Measurements from ENCODE around the gene SRPX.

Gene SRPX

GRCh38 chrX:38105216-38105725 is 115.4 kb downstream of the SRPX start:
- Mint-ChIP-seq H3K27me3 (ENCODE audit: low read depth) (no peaks in the 10 kb centered on the region), H3K27ac (no peak overlapping the region), H3K9me3 (no peaks in the 10 kb centered on the region), H3K4me3 (no peak overlapping the region), H3K4me1 (ENCODE audit: low read depth) (peaks cover 8% of the 10 kb centered on the region), H3K36me3 (ENCODE audit: low read depth) (no peaks in the 10 kb centered on the region)
- no peak for DNase-seq (ENCODE audit: low spot score)

GRCh38 chrX:38103857-38104812 is 116.5 kb downstream of the SRPX start:
- H3K27ac Mint-ChIP-seq: no peak overlapping the region
- H3K36me3 Mint-ChIP-seq (ENCODE audit: low read depth): no peaks in the 10 kb centered on the region
- DNase-seq (ENCODE audit: low spot score): no peak
- H3K27me3 Mint-ChIP-seq (ENCODE audit: low read depth): no peaks in the 10 kb centered on the region
- peaks cover 1% of the 10 kb centered on the region for H3K9me3 Mint-ChIP-seq
- H3K4me1 Mint-ChIP-seq (ENCODE audit: low read depth): peaks cover 8% of the 10 kb centered on the region
- no peak overlapping the region for H3K4me3 Mint-ChIP-seq

DNA sequence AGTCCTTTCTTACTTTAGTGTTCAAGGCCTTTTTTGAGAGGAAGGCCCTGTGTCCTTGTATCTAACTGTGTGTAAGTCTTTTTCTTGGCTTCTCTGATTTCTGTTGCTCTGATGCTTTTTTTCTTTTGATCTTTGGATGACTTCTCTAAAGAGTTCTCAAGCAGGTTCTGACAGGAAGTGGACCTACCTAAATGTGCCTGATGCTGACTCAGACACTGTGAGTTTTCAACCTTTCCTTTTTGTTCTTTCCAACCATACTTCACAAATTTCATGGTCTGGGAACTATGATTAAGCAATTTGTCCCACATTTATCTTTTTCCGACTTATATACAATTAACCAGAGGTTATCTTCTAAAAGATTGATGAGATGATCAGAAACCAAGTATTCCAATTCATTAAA is 117.8 kb downstream of the SRPX start:
- Mint-ChIP-seq H3K4me1 (ENCODE audit: low read depth) (peaks cover 8% of the 10 kb centered on the region), H3K27me3 (ENCODE audit: low read depth) (no peaks in the 10 kb centered on the region), H3K9me3 (peaks cover 6% of the 10 kb centered on the region), H3K4me3 (no peak overlapping the region), H3K36me3 (ENCODE audit: low read depth) (no peaks in the 10 kb centered on the region), H3K27ac (no peak overlapping the region)
- DNase-seq (ENCODE audit: low spot score): no peak

DNA sequence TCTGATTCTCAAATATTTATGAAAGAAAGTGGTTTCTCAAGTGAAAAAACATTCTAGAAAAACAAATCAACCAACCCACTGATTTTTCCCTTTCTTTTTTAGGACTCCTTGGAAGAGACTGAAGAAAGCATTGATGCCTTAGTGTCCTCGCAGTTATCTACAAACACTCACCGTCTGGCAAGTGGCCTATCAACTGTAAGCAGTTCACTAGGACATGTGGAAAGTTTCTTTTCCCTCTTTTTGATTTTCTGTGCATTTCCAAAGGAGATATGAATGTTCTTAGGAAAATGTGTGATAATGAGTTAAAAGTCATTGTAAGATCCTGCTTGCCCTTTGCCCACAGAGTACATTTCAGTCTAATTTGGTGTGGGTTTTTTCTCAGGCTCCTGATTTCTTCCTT is 118.4 kb downstream of the SRPX start:
- Mint-ChIP-seq H3K4me3 (no peak overlapping the region), H3K27me3 (ENCODE audit: low read depth) (no peaks in the 10 kb centered on the region), H3K4me1 (ENCODE audit: low read depth) (peaks cover 8% of the 10 kb centered on the region), H3K36me3 (ENCODE audit: low read depth) (no peaks in the 10 kb centered on the region), H3K27ac (no peak overlapping the region), H3K9me3 (peaks cover 6% of the 10 kb centered on the region)
- no peak for DNase-seq (ENCODE audit: low spot score)

DNA sequence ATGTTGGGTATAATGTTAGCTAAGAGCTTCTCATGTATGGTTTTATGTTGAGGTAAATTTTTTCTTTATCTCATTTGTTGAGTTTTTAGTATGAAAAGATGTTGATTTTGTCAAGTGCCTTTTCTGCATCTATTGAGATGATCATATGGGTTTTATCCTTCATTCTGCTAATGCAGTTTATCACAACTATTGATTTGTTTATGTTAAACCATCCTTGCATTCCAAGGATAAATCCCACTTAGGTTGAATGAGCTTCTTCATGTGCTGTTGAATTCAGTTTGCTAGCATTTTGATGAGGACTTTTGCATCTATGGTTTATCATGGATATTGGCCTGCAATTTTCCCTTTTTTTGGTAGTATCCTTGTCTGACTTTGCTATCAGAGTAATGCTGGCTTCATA is 121.0 kb downstream of the SRPX start:
- no peaks in the 10 kb centered on the region for H3K27me3 Mint-ChIP-seq (ENCODE audit: low read depth)
- H3K4me3 Mint-ChIP-seq: no peak overlapping the region
- H3K9me3 Mint-ChIP-seq: peaks cover 6% of the 10 kb centered on the region
- H3K36me3 Mint-ChIP-seq (ENCODE audit: low read depth): no peaks in the 10 kb centered on the region
- peaks cover 8% of the 10 kb centered on the region for H3K4me1 Mint-ChIP-seq (ENCODE audit: low read depth)
- H3K27ac Mint-ChIP-seq: no peak overlapping the region
- no peak for DNase-seq (ENCODE audit: low spot score)
